K562 (cell line): Measurements from ENCODE around the gene HAS3. TPM values are rescaled to one million over a fixed set of nuclear protein-coding genes. Genes with fewer than 3 reads are reported as not detected.

Experiments used
- ATAC-seq: fragments of 200-7000 bp; cut with Tn5 transposase; 3 replicates; pipeline ENCODE4 v1.9.1; 2020; ENCODE audit warnings: moderate library complexity
- BruUV-seq: library from RNA; stranded (reverse); fragments of 400-500 nt; replicated peaks from 2 replicates; lab custom pipeline; 2021; lab: Mats Ljungman, UMichigan
- CTCF ChIA-PET: fragments of 300-600 bp; formaldehyde crosslinking; extraction: SDS; loops from one replicate; lab custom pipeline; 2021; ENCODE audit warnings: low intra/inter-chr PET ratio; lab: Yijun Ruan, JAX
- POLR2A ChIA-PET: fragments of 300-600, 350-650 bp; sonication (Branson Sonifier 250); formaldehyde crosslinking; extraction: SDS; loops from one replicate; lab custom pipeline; 2021; ENCODE audit warnings: antibody characterized with exemption, inconsistent platforms; lab: Yijun Ruan, JAX
- DNase-seq, 4 experiments: peaks; one replicate each; pipeline versions ENCODE4 v3.0.0 to v3.0.0-alpha.2; 2011 to 2018; ENCODE audit warnings: low spot score in 3 of 4, mixed read lengths in 3 of 4; ENCODE audit errors: extremely low read depth in 1 of 4
- FAIRE-seq: peaks from 2 replicates; lab custom pipeline; 2011; peaks lifted over from hg19 to GRCh38; lab: Jason Lieb, UNC
- H2AFZ ChIP-seq: 2 replicates; pipeline ENCODE4 v1.6.0; 2011; ENCODE audit warnings: low read depth, low read length, control low read depth, inconsistent platforms
- H3K27ac ChIP-seq: fragments of 200-600 bp; 3 replicates; pipeline ENCODE4 v1.8.0; 2011; ENCODE audit warnings: low read depth, mild to moderate bottlenecking, control low read depth, inconsistent platforms, low read length, moderate library complexity, mixed read lengths; ENCODE audit errors: extremely low read depth
- H3K27me3 ChIP-seq, 2 experiments: fragments of 300-600 bp in 1 of 2; 2 replicates in 1 of 2; 3 replicates in 1 of 2; pipeline versions ENCODE4 v1.6.0 to v1.8.0; 2011; ENCODE audit warnings: inconsistent platforms in 2 of 2, low read length in 2 of 2, mild to moderate bottlenecking in 1 of 2, mixed read lengths in 1 of 2, moderate library complexity in 1 of 2; ENCODE audit not compliant: control insufficient read depth in 2 of 2, insufficient read depth in 2 of 2
- H3K36me3 ChIP-seq: fragments of 300-600 bp; 3 replicates; pipeline ENCODE4 v1.8.0; 2011; ENCODE audit warnings: mild to moderate bottlenecking, low read length, inconsistent platforms; ENCODE audit not compliant: control insufficient read depth, insufficient read depth
- H3K4me1 ChIP-seq, 2 experiments: fragments of 200-600 bp in 1 of 2; replicated peaks in 1 of 2; 2 replicates in 1 of 2; 3 replicates in 1 of 2; pipeline versions ENCODE4 v1.5.1 to v1.8.0; 2011; ENCODE audit warnings: inconsistent platforms in 2 of 2, low read length in 2 of 2, mild to moderate bottlenecking in 1 of 2, mixed read lengths in 1 of 2, moderate library complexity in 1 of 2; ENCODE audit not compliant: control insufficient read depth in 2 of 2, insufficient read depth in 2 of 2
- H3K4me2 ChIP-seq: 2 replicates; pipeline ENCODE4 v1.6.1; 2011; ENCODE audit warnings: low read length, control low read depth, inconsistent platforms, mixed read lengths; ENCODE audit not compliant: insufficient read depth
- H3K4me3 ChIP-seq: fragments of 200-600 bp; sonication (generic), shearing (Covaris generic); 2 replicates; pipeline ENCODE4 v1.5.1; 2016; ENCODE audit warnings: control low read depth, inconsistent platforms
- H3K79me2 ChIP-seq: fragments of 200-600 bp; 3 replicates; pipeline ENCODE4 v1.8.0; 2011; ENCODE audit warnings: low read length, inconsistent platforms; ENCODE audit not compliant: control insufficient read depth, insufficient read depth
- H3K9ac ChIP-seq, 2 experiments: 2 replicates each; pipeline versions ENCODE4 v1.6.0 to v1.6.1; 2011; ENCODE audit warnings: low read depth in 2 of 2, low read length in 2 of 2, control low read depth in 1 of 2, inconsistent platforms in 1 of 2, mild to moderate bottlenecking in 1 of 2, mixed read lengths in 1 of 2; ENCODE audit not compliant: insufficient read depth in 1 of 2
- H3K9me1 ChIP-seq: one replicate; pipeline ENCODE4 v1.6.0; 2011; ENCODE audit warnings: inconsistent platforms, mild to moderate bottlenecking, low read length, moderate library complexity; ENCODE audit not compliant: control insufficient read depth, insufficient read depth
- H3K9me3 ChIP-seq: replicated peaks from 2 replicates; pipeline ENCODE4 v1.5.1; 2011; ENCODE audit warnings: low read depth, low read length, inconsistent platforms; ENCODE audit not compliant: control insufficient read depth, insufficient read depth
- H4K20me1 ChIP-seq: replicated peaks from 2 replicates; pipeline ENCODE4 v1.6.1; 2011; ENCODE audit warnings: low read length, inconsistent platforms, mixed read lengths; ENCODE audit not compliant: control insufficient read depth, insufficient read depth
- ETV1 ChIP-seq: fragments of 450-650 bp; conservative IDR thresholded peaks from 2 replicates; pipeline ENCODE4 v1.6.1; 2016; ENCODE audit warnings: missing genetic modification characterization, control low read depth, low read depth, missing compliant biosample characterization
- HDAC2 ChIP-seq: fragments of 450-650 bp; IDR thresholded peaks from 2 replicates; pipeline ENCODE4 v1.6.1; 2016; ENCODE audit warnings: mild to moderate bottlenecking
- L3MBTL2 ChIP-seq: fragments of 450-650 bp; IDR thresholded peaks from 2 replicates; pipeline ENCODE4 v1.6.1; 2016; ENCODE audit warnings: mild to moderate bottlenecking, moderate library complexity
- PREB ChIP-seq: sonication (generic); formaldehyde crosslinking; IDR thresholded peaks from 2 replicates; pipeline ENCODE4 v1.8.1; 2023; ENCODE audit warnings: mild to moderate bottlenecking, missing genetic modification reagents
- RNF2 ChIP-seq: sonication (generic); IDR thresholded peaks from 2 replicates; pipeline ENCODE4 v1.6.1; 2016
- SMAD3 ChIP-seq: fragments of 450-650 bp; formaldehyde crosslinking; conservative IDR thresholded peaks from 2 replicates; pipeline ENCODE4 v1.4.0; 2020; ENCODE audit warnings: mild to moderate bottlenecking
- TGIF2 ChIP-seq: sonication (generic); formaldehyde crosslinking; IDR thresholded peaks from 2 replicates; pipeline ENCODE4 v1.8.1; 2022; ENCODE audit warnings: mild to moderate bottlenecking, missing genetic modification reagents, moderate library complexity
- ZNF121 ChIP-seq: sonication (generic); formaldehyde crosslinking; conservative IDR thresholded peaks from 2 replicates; pipeline ENCODE4 v1.8.0; 2022; ENCODE audit warnings: missing genetic modification reagents
- ZNF282 ChIP-seq: sonication (generic); formaldehyde crosslinking; IDR thresholded peaks from 2 replicates; pipeline ENCODE4 v1.8.1; 2023; ENCODE audit warnings: missing genetic modification reagents
- ZNF512 ChIP-seq: IDR thresholded peaks from 2 replicates; pipeline ENCODE4 v1.6.1; 2016; ENCODE audit warnings: missing genetic modification characterization, missing compliant biosample characterization
- ZNF57 ChIP-seq: fragments of 450-650 bp; formaldehyde crosslinking; IDR thresholded peaks from 2 replicates; pipeline ENCODE4 v1.4.0; 2020; ENCODE audit warnings: mild to moderate bottlenecking, moderate library complexity
- ZNF695 ChIP-seq: fragments of 450-650 bp; formaldehyde crosslinking; IDR thresholded peaks from 2 replicates; pipeline ENCODE4 v1.4.0; 2020; ENCODE audit warnings: mild to moderate bottlenecking, moderate library complexity
- ZNF766 ChIP-seq: fragments of 200-800 bp; sonication (Bioruptor generic); conservative IDR thresholded peaks from 2 replicates; pipeline ENCODE4 v1.6.1; 2016; ENCODE audit warnings: missing genetic modification characterization, missing compliant biosample characterization
- WGBS: fragments of 100-300 bp; shearing (Covaris generic); methylation state at CpG from one replicate; pipeline ENCODE4 v1.1.6; 2016; ENCODE audit warnings: low coverage, mixed read lengths; ENCODE audit not compliant: insufficient coverage; ENCODE audit errors: missing lambda C conversion rate; 5-methylcytosine and 5-hydroxymethylcytosine counted together
- in situ Hi-C: fragments of 300-500 bp; cut with MboI; formaldehyde crosslinking; loops from 4 replicates; pipeline ENCODE4 v1.15.0; 2018; ENCODE audit warnings: inconsistent platforms, mixed read lengths
- intact Hi-C: fragments of 100-400 bp; cut with micrococcal nuclease; formaldehyde crosslinking; loops from 2 replicates; pipeline ENCODE4 v1.14.2; 2022
- polyA plus RNA-seq, 8 experiments: library from polyadenylated mRNA; depleted of rRNA in 4 of 8; stranded (reverse) in 5 of 8; unstranded in 3 of 8; fragments of >200 nt; fragmentation: Nextera tagmentation in 2 of 8; fragmentation: Illumina TruSeq in 1 of 8; extraction: Ambion mirVana in 2 of 8; extraction: Trizol in 1 of 8; gene quantifications; 2 replicates each; pipeline versions ENCODE4 v1.2.1 to v1.2.3, GENCODE V29; 2011 to 2014; ENCODE audit warnings: inconsistent platforms in 1 of 8, missing spikeins in 1 of 8
- total RNA-seq, 7 experiments: library from RNA; depleted of rRNA in 6 of 7; stranded (reverse); fragments of >200 nt in 6 of 7; fragmentation: Illumina TruSeq in 2 of 7; extraction: Trizol in 2 of 7; gene quantifications; 2 replicates each; pipeline versions ENCODE4 v1.2.1 to v1.2.3, GENCODE V29; 2011 to 2021; ENCODE audit warnings: low replicate concordance in 1 of 7

Gene HAS3
- total and polyA plus RNA-seq, 9 of the 15 experiments (the other 6 are each of a cell fraction or from before 2014, with no cell fraction given): 0.04 to 0.33 (median 0.13) TPM; not detected in 1

- no peak overlapping the region for H2AFZ ChIP-seq
- H3K36me3 ChIP-seq: no peaks in the 10 kb centered on the region
- H3K9ac ChIP-seq: no peak overlapping the region
- H3K9me1 ChIP-seq: no peaks in the 10 kb centered on the region
- no peak for DNase-seq
- no peaks in the 10 kb centered on the region; a peak in 1 of 5 replicates for H3K4me1 ChIP-seq
- in situ Hi-C loops (no loop called here), intact Hi-C loops (no loop called here)
- POLR2A ChIA-PET: interaction anchor here (1.3 kb wide), 1 partner anchor 15 kb away, joined by 3 read pairs; no protein-coding TSS in a partner anchor
- H3K27ac ChIP-seq: no peak overlapping the region
- CTCF ChIA-PET: no interaction called here
- H4K20me1 ChIP-seq: 0 out of 2 replicates have a peak, but pooled peaks cover 2% of the 10 kb centered on the region
- no peaks in the 10 kb centered on the region for H3K27me3 ChIP-seq
- ATAC-seq: no peak
- H3K79me2 ChIP-seq: no peaks in the 10 kb centered on the region
- BruUV-seq: no TSS peak
- no peaks in the 10 kb centered on the region for H3K9me3 ChIP-seq
- no peak for TF ChIP-seq ZNF57 (CRISPR knock-in tag)
- TF ChIP-seq ZNF512 (tag): no peak
- no peak for TF ChIP-seq TGIF2 (CRISPR knock-in tag)
- TF ChIP-seq, all 486 proteins: peak for 0
- 84% methylated on average over 5 of the region's 5 CpGs for WGBS
- Histone ChIP-seq H3K4me3 (no peak overlapping the region), H3K4me2 (no peak overlapping the region)
- FAIRE-seq: no peak
Observed at GRCh38 chr16:69069504-69069903, 35.9 kb upstream of the HAS3 start.

GRCh38 chr16:69071036-69071435, 34.4 kb upstream of the HAS3 start:
- intact Hi-C loops: no loop called here
- ChIA-PET CTCF (interaction anchor here (0.6 kb wide), 1 partner anchor 25 kb away, joined by 3 read pairs; no protein-coding TSS in a partner anchor), POLR2A (interaction anchor here (0.8 kb wide), 1 partner anchor 18 kb away, joined by 3 read pairs; no protein-coding TSS in a partner anchor)
- TF ChIP-seq RNF2 (no peak), ZNF282 (CRISPR knock-in tag) (no peak), L3MBTL2 (no peak), ZNF695 (CRISPR knock-in tag) (no peak), HDAC2 (no peak), PREB (CRISPR knock-in tag) (no peak), SMAD3 (CRISPR knock-in tag) (no peak), ZNF121 (no peak), ZNF766 (CRISPR knock-in tag) (no peak), ETV1 (tag) (no peak)
- in situ Hi-C loops: no loop called here
- Histone ChIP-seq H3K79me2 (no peaks in the 10 kb centered on the region), H3K36me3 (no peaks in the 10 kb centered on the region), H3K4me1 (no peaks in the 10 kb centered on the region), H3K27ac (no peak overlapping the region), H3K4me3 (no peak overlapping the region), H4K20me1 (no peaks in the 10 kb centered on the region), H3K4me2 (no peak overlapping the region), H3K9me3 (no peaks in the 10 kb centered on the region), H3K9ac (no peak overlapping the region), H3K27me3 (no peaks in the 10 kb centered on the region), H3K9me1 (no peaks in the 10 kb centered on the region), H2AFZ (no peak overlapping the region)
- no peak for ATAC-seq
- WGBS: 52% methylated on average over 3 of the region's 3 CpGs
- no peak for FAIRE-seq
- BruUV-seq: no TSS peak
- no peak for DNase-seq
